ENCODE data around the gene DIP2C.

Gene DIP2C

DNA sequence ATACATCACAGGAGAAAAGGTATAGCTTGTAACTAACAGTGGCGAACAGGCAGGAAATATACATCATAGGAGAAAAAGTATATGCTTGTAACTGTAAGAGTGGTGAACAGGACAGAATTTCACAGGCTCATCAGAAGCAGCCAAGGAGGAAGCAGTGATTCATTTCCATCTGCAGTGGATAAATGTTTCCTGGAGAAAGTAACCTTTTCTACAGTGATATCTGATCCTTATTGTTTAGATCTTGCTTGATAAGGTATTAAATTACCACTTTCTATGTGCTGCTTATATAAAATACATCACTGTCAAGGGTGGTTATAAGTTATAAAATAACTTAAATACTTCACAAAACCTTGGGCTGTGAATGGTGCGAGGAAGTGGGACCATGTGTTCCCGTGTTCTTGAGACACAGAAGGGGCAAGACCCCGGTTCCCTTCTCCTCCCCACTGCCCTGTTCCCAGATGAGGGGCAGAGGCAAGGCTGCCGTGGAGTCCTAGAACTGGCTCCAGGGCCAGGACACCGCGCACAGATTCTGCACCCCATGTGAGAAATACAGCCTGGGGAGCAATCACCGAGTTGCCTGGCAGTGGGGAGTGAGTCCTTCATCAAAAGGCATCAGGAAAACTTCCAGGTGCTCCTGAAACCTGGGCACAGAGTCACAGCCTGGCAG lies 135.2 kb downstream of the DIP2C start:
- DNase-seq (ENCODE audit: low read depth in 3 of 3): no peak

DNA sequence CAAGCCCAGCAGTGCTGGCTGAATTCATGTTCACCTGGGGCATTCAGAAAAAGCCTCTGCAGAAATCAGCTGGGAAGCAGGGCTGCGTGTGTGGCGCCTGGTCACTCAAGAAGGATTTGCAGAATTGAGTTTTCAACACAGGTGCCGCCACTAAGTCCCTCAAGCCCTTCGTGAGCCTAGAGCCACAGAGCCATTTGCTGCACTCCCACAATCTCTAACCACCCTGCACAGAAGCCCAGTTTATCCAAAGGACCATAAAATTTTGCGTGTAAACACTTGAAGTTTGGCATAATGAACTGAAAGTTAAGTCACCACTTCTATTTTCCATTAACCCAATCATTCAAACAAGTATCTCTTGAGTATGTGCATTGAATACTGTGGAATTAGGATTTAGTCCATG lies 136.2 kb downstream of the DIP2C start:
- no peak for DNase-seq (ENCODE audit: low read depth in 3 of 3)

GRCh38 chr10:552679-553078 lies 136.8 kb downstream of the DIP2C start:
- no peak for DNase-seq (ENCODE audit: low read depth in 3 of 3)

GRCh38 chr10:551373-552252 lies 137.9 kb downstream of the DIP2C start:
- DNase-seq (ENCODE audit: low read depth in 3 of 3): no peak

DNA sequence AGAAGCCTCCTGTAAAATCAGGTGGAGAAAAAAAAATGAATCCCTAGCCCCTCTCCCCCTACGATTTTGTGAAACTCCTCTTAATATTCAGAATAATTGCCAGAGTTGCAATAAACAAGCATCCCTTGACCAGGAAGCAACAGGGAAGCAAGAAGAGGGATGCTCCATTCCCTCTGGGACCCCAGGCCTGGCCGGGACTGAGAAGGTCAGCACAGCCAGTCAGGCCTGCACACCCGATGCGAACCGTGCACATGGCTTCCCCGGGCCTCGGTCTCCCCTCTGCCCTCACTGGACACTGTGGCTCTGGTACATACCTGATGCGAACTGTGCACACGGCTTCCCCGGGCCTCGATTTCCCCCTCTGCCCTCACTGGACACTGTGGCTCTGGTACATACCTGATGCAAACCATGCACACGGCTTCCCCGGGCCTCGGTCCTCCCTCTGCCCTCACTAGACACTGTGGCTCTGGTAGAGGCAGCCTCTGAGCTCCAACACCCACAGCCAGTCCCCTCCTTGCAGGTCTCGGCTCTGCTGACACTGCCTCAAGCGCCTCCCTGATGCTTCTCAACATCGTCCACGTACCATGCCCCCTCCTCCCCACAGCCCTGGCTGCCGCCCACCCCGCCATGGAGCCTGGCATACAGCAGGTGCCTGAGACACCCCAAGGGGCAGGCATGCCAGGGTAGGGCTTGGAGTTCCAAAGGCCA lies 138.6 kb downstream of the DIP2C start:
- DNase-seq (ENCODE audit: low read depth in 3 of 3): no peak

DNA sequence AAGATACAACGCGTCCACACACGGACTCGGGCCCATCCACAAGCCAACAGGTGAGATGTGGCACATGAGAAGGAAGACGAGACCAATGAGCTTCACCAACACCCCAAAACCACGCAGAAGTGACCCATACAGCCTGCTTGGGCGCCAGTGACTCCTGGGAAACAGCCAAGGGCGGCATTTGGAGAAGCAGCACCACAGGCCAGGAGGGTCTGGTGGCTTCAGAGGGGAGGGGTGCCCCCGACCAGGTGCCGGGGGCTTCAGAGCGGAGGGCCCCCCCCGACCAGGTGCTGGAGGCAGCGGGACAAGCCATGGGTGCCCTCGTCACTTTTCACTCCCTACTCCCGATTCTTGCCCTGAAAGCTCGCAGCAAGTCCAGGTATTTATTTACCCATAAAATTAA lies 140.1 kb downstream of the DIP2C start:
- DNase-seq (ENCODE audit: low read depth in 3 of 3): no peak

- no peak for DNase-seq (ENCODE audit: low read depth in 3 of 3)
Measured at GRCh38 chr10:548238-548901, 141.1 kb downstream of the DIP2C start.

GRCh38 chr10:547591-548081 lies 141.8 kb downstream of the DIP2C start:
- no peak for DNase-seq (ENCODE audit: low read depth in 3 of 3)

DNA sequence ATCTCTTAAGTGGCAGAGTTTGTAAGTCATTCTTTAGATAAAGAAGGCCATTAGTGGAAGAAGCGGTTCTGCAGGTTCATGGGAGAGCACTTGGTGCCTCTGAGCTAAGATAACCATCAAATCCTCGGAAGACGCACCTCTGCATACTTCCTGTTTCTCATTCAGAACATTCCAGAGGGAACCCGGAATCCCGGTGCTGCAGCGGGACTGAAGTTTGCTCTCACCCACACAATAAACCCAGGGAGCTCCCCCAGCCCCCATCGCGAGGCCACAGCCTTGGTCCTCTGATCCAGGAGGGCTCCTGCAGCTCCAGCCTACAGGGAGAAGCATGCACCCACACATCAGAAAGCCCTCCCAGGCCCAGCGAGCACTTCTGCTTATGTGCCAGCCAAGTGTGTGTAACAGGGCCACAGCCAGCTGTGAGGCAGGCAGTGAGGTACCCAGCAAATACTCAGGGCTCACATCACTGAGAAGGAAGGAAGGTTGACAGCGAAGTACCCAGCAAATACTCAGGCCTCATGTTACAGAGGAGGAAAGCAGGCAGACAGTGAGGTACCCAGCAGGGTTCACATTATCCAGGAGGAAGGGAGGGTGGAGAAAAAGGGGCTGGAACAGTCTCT lies 142.4 kb downstream of the DIP2C start:
- DNase-seq (ENCODE audit: low read depth in 3 of 3): no peak

GRCh38 chr10:546451-546850 lies 143.0 kb downstream of the DIP2C start:
- no peak for DNase-seq (ENCODE audit: low read depth in 3 of 3)

GRCh38 chr10:543862-544822 lies 145.3 kb downstream of the DIP2C start:
- DNase-seq (ENCODE audit: low read depth in 3 of 3): no peak

- no peak for DNase-seq (ENCODE audit: low read depth in 3 of 3)
Measured at GRCh38 chr10:543131-543530, 146.3 kb downstream of the DIP2C start.

DNA sequence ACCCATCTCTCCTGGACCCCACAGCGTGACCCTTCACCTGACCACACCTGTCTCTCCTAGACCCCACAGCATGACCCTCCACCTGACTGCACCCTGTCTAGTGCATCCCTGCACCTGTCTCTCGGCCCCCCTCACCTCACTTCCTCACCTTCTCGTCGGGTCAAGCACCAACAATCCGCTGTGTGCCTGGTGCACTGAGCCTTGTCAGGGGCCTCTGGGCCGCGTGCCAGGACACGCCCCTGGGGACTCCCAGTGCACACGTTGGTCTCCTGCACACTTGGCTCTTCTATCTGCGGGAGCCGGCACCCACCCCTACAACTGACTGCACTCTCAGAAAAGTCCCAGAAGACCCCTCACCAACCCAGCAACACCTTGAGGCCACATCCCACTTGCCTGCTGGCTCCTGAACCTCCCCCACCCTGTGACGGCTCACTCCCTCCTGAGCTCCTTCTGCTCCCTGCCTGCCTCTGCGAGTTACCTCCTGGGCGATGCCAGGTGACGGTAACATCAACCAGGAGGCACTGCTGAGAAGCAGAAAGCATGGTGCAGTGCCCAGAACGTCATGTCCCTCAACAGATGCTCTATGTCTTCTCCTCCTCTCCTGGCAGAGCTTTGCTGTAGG lies 147.6 kb downstream of the DIP2C start:
- no peak for DNase-seq (ENCODE audit: low read depth in 3 of 3)

DNA sequence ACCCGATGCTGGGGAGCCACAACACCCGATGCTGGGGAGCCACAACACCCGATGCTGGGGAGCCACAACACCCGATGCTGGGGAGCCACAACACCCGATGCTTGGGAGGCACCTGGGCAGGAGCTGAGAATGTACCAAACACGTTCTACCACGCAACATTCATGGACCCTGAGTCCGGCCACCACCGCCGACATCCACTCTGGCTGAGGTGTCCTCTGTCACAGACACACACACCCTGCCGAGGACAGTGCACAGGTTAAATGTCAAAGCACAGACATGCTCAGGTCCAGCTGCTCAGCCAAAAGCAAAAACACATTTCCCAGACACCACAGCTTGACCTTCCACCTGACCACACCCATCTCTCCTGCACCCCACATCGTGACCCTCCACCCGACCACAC lies 148.4 kb downstream of the DIP2C start:
- DNase-seq (ENCODE audit: low read depth in 3 of 3): no peak

DNA sequence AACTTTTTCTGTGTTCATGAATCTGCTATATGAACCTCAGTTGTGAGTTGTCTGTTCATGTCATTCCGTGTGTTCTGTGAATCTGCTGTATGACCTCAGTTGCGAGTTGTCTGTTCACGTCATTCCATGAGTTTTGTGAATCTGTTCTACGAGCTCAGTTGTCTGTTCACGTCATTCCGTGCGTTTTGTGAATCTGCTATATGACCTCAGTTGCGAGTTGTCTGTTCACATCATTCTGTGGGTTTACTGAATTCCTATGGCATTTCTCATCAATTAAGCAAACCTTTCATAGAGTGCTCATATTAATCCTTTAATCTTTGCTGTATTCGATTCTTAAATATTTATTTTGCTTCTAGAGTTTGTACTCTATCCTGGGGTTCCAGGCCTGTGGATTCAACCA lies 150.6 kb downstream of the DIP2C start:
- no peak for DNase-seq (ENCODE audit: low read depth in 3 of 3)

GRCh38 chr10:536935-537334 lies 152.5 kb downstream of the DIP2C start:
- no peak for DNase-seq (ENCODE audit: low read depth in 3 of 3)

DNA sequence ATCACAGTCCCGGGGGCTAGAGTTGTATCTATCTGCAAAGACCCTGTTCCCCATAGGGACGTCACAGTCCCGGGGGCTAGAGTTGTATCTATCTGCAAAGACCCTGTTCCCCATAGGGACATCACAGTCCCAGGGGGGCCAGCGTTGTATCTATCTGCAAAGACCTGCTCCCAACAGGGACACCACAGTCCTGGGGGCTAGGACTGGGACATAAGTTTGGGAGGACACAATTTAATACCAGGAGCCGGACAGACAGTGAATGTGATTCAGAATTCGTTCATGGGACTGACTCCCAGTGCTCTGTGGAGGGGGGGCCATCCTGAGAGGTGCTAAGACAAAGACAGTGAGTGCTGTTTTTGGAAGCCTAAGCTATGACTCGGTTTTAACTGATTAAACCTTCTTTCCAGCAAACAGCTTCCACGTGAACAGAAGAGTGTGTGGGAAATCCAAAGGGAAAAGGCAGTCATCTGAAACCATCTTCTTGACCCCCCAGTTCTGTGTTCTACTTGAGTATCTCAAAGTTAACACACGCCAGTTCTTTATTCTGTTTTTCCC lies 153.0 kb downstream of the DIP2C start:
- DNase-seq (ENCODE audit: low read depth in 3 of 3): no peak

- no peak for DNase-seq (ENCODE audit: low read depth in 3 of 3)
Measured at GRCh38 chr10:535952-536351, 153.5 kb downstream of the DIP2C start.

DNA sequence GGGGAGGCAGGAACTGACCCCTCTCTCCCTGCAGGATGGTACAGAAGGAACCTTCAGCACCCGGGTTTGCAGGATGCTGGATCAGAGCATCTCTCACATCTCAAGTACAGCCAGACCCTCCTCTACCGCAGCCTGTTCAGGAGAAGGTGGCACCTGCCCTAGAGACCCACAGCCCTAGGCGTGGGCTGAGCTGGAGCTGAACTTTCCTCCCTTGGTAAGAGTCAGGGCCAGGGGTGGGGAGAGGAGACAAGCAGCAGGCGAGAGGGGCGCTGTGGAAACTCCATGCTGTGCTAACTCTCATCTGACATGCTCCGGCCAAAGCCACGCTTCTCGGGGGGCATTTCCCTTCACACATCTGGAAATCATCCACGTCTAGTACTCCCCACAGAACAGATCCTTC lies 154.4 kb downstream of the DIP2C start:
- no peak for DNase-seq (ENCODE audit: low read depth in 3 of 3)
